H9 (cell line): Measurements from ENCODE around the gene OSGEPL1. TPM values are rescaled to one million over a fixed set of nuclear protein-coding genes. Genes with fewer than 3 reads are reported as not detected.

Experiments used
- DNase-seq: peaks from one replicate; pipeline ENCODE4 v3.0.0-alpha.2; 2017
- H2AFZ ChIP-seq: one replicate; pipeline ENCODE4 v1.6.1; 2013; ENCODE audit warnings: mild to moderate bottlenecking, low read length, control low read depth, moderate library complexity
- H2AK5ac ChIP-seq: 2 replicates; pipeline ENCODE4 v1.6.1; 2013; ENCODE audit warnings: low read length, control low read depth, mixed read lengths; ENCODE audit not compliant: insufficient read length
- H2BK120ac ChIP-seq: one replicate; pipeline ENCODE4 v1.6.1; 2013; ENCODE audit warnings: low read depth, mild to moderate bottlenecking, low read length, control low read depth, inconsistent platforms; ENCODE audit not compliant: poor library complexity, severe bottlenecking
- H2BK12ac ChIP-seq: 2 replicates; pipeline ENCODE4 v1.6.1; 2013; ENCODE audit warnings: low read length, control low read depth, mixed read lengths, low read depth; ENCODE audit not compliant: insufficient read length
- H2BK15ac ChIP-seq: 2 replicates; pipeline ENCODE4 v1.6.1; 2013; ENCODE audit warnings: low read depth, low read length, control low read depth
- H2BK20ac ChIP-seq: one replicate; pipeline ENCODE4 v1.6.1; 2013; ENCODE audit warnings: low read depth, mild to moderate bottlenecking, low read length, control low read depth, inconsistent platforms; ENCODE audit not compliant: poor library complexity, severe bottlenecking
- H2BK5ac ChIP-seq: 2 replicates; pipeline ENCODE4 v1.6.1; 2013; ENCODE audit warnings: low read length, control low read depth, mixed read lengths; ENCODE audit not compliant: insufficient read length
- H3K14ac ChIP-seq: 2 replicates; pipeline ENCODE4 v1.6.1; 2013; ENCODE audit warnings: low read length, control low read depth; ENCODE audit not compliant: insufficient read depth
- H3K18ac ChIP-seq: 2 replicates; pipeline ENCODE4 v1.6.1; 2013; ENCODE audit warnings: low read depth, mild to moderate bottlenecking, mixed read lengths, low read length, control low read depth; ENCODE audit not compliant: insufficient read length
- H3K23ac ChIP-seq: 2 replicates; pipeline ENCODE4 v1.6.1; 2013; ENCODE audit warnings: low read length, control low read depth, mixed read lengths, low read depth; ENCODE audit not compliant: insufficient read length
- H3K23me2 ChIP-seq: 2 replicates; pipeline ENCODE4 v1.6.1; 2013; ENCODE audit warnings: low read depth, mild to moderate bottlenecking, mixed read lengths, low read length, control low read depth; ENCODE audit not compliant: insufficient read length, poor library complexity, severe bottlenecking
- H3K27ac ChIP-seq: 2 replicates; pipeline ENCODE4 v1.5.1; 2013; ENCODE audit warnings: low read length, control low read depth, mixed read lengths, low read depth; ENCODE audit not compliant: insufficient read length
- H3K27me3 ChIP-seq: 2 replicates; pipeline ENCODE4 v1.6.1; 2013; ENCODE audit warnings: low read length, control low read depth, inconsistent platforms; ENCODE audit not compliant: insufficient read depth
- H3K4ac ChIP-seq: 2 replicates; pipeline ENCODE4 v1.6.1; 2013; ENCODE audit warnings: low read depth, mild to moderate bottlenecking, control low read depth, inconsistent platforms, low read length, moderate library complexity
- H3K4me1 ChIP-seq: 2 replicates; pipeline ENCODE4 v1.6.1; 2013; ENCODE audit warnings: low read length, control low read depth, inconsistent platforms; ENCODE audit not compliant: insufficient read depth
- H3K4me2 ChIP-seq: 2 replicates; pipeline ENCODE4 v1.6.1; 2013; ENCODE audit warnings: low read length, control low read depth, mixed read lengths; ENCODE audit not compliant: insufficient read length, insufficient read depth
- H3K56ac ChIP-seq: 2 replicates; pipeline ENCODE4 v1.6.1; 2013; ENCODE audit warnings: low read depth, mild to moderate bottlenecking, mixed read lengths, low read length, control low read depth; ENCODE audit not compliant: insufficient read length
- H3K79me1 ChIP-seq: 2 replicates; pipeline ENCODE4 v1.6.1; 2013; ENCODE audit warnings: low read depth, mild to moderate bottlenecking, moderate library complexity, low read length, control low read depth, inconsistent platforms; ENCODE audit not compliant: insufficient read depth, poor library complexity, severe bottlenecking
- H3K79me2 ChIP-seq: 2 replicates; pipeline ENCODE4 v1.6.1; 2013; ENCODE audit warnings: low read length, control low read depth, inconsistent platforms; ENCODE audit not compliant: insufficient read depth
- H3K9ac ChIP-seq: 2 replicates; pipeline ENCODE4 v1.6.1; 2013; ENCODE audit warnings: low read length, control low read depth, mixed read lengths; ENCODE audit not compliant: insufficient read length; ENCODE audit errors: extremely low read depth
- H3K9me3 ChIP-seq: one replicate; pipeline ENCODE4 v1.6.1; 2013; ENCODE audit warnings: low read depth, low read length, inconsistent platforms; ENCODE audit not compliant: control insufficient read depth
- H3T11ph ChIP-seq: one replicate; pipeline ENCODE4 v1.6.1; 2013; ENCODE audit warnings: mild to moderate bottlenecking, low read length, control low read depth, inconsistent platforms
- H4K20me1 ChIP-seq: one replicate; pipeline ENCODE4 v1.6.1; 2013; ENCODE audit not compliant: control insufficient read depth, insufficient read length, insufficient read depth
- H4K5ac ChIP-seq: 2 replicates; pipeline ENCODE4 v1.6.1; 2013; ENCODE audit warnings: low read depth, mild to moderate bottlenecking, mixed read lengths, low read length, control low read depth; ENCODE audit not compliant: insufficient read length
- H4K8ac ChIP-seq: replicated peaks from 2 replicates; pipeline ENCODE4 v1.6.1; 2013; ENCODE audit warnings: low read length, control low read depth, mixed read lengths, low read depth; ENCODE audit not compliant: insufficient read length
- H4K91ac ChIP-seq: 2 replicates; pipeline ENCODE4 v1.6.1; 2013; ENCODE audit warnings: low read depth, mild to moderate bottlenecking, moderate library complexity, mixed read lengths, low read length, control low read depth; ENCODE audit not compliant: insufficient read length
- H3K27ac Mint-ChIP-seq, 3 experiments: 2 replicates in 2 of 3; 3 replicates in 1 of 3; pipeline ENCODE4 v1.8.0; 2020 to 2021; ENCODE audit warnings: mixed read lengths in 3 of 3, mild to moderate bottlenecking in 1 of 3, moderate library complexity in 1 of 3
- H3K27me3 Mint-ChIP-seq: 2 replicates; pipeline ENCODE4 v1.8.0; 2021; ENCODE audit warnings: low read depth, mild to moderate bottlenecking, moderate library complexity, mixed read lengths
- H3K36me3 Mint-ChIP-seq, 3 experiments: 2 replicates in 2 of 3; 3 replicates in 1 of 3; pipeline ENCODE4 v1.8.0; 2020 to 2021; ENCODE audit warnings: low read depth in 3 of 3, mixed read lengths in 3 of 3; ENCODE audit not compliant: insufficient read depth in 1 of 3
- H3K4me1 Mint-ChIP-seq, 2 experiments: 2 replicates each; pipeline ENCODE4 v1.8.0; 2020; ENCODE audit warnings: mixed read lengths in 2 of 2
- H3K4me3 Mint-ChIP-seq, 2 experiments: 2 replicates in 1 of 2; 3 replicates in 1 of 2; pipeline ENCODE4 v1.8.0; 2020 to 2021; ENCODE audit warnings: mild to moderate bottlenecking in 2 of 2, mixed read lengths in 2 of 2, moderate library complexity in 1 of 2
- H3K9me3 Mint-ChIP-seq, 2 experiments: 2 replicates in 1 of 2; 3 replicates in 1 of 2; pipeline ENCODE4 v1.8.0; 2020; ENCODE audit warnings: mild to moderate bottlenecking in 2 of 2, mixed read lengths in 2 of 2, moderate library complexity in 1 of 2
- CTCF ChIP-seq: fragments of 200-600 bp; sonication (generic); conservative IDR thresholded peaks from 3 replicates; pipeline ENCODE4 v1.8.0; 2021; ENCODE audit warnings: antibody characterized with exemption, mild to moderate bottlenecking
- total RNA-seq: library from RNA; stranded (reverse); gene quantifications from 2 replicates; pipeline ENCODE4 v1.2.1, GENCODE V29; 2021

OSGEPL1 gene
- total RNA-seq, 1 experiment from 2014 or later: 10.7 TPM

GRCh38 chr2:189726849-189727248 lies 35.7 kb downstream of the OSGEPL1 start:
- no peak overlapping the region for H2BK120ac ChIP-seq
- H3T11ph ChIP-seq: no peak overlapping the region
- H3K9me3 Mint-ChIP-seq: no peaks in the 10 kb centered on the region
- no peaks in the 10 kb centered on the region for H3K9me3 ChIP-seq
- no peak overlapping the region for H4K91ac ChIP-seq
- H3K27ac Mint-ChIP-seq: no peak overlapping the region
- no peaks in the 10 kb centered on the region for H3K79me1 ChIP-seq
- TF ChIP-seq CTCF: no peak
- no peak overlapping the region for H3K9ac ChIP-seq
- no peaks in the 10 kb centered on the region for H3K36me3 Mint-ChIP-seq
- H3K4me1 ChIP-seq: no peaks in the 10 kb centered on the region
- H3K18ac ChIP-seq: no peak overlapping the region
- no peaks in the 10 kb centered on the region for H3K4me1 Mint-ChIP-seq
- H2BK12ac ChIP-seq: no peak overlapping the region
- H3K27ac ChIP-seq: no peak overlapping the region
- no peaks in the 10 kb centered on the region for H3K27me3 Mint-ChIP-seq
- no peak overlapping the region for H2AFZ ChIP-seq
- H4K8ac ChIP-seq: no peak overlapping the region
- no peak overlapping the region for H2AK5ac ChIP-seq
- H4K20me1 ChIP-seq: no peaks in the 10 kb centered on the region
- H3K27me3 ChIP-seq: no peaks in the 10 kb centered on the region
- H3K79me2 ChIP-seq: no peaks in the 10 kb centered on the region
- H3K4ac ChIP-seq: no peak overlapping the region
- no peak overlapping the region for H3K14ac ChIP-seq
- H2BK15ac ChIP-seq: no peak overlapping the region
- H4K5ac ChIP-seq: no peak overlapping the region
- no peak overlapping the region for H3K23ac ChIP-seq
- no peak overlapping the region for H2BK20ac ChIP-seq
- no peak overlapping the region for H3K4me2 ChIP-seq
- no peaks in the 10 kb centered on the region for H3K23me2 ChIP-seq
- H3K56ac ChIP-seq: no peak overlapping the region
- no peak overlapping the region for H3K4me3 Mint-ChIP-seq
- no peak overlapping the region for H2BK5ac ChIP-seq
- DNase-seq: no peak
